LNCAP (cell line): ENCODE measurements around the gene EXOC2.

Experiments used
- CTCF ChIP-seq: fragments of 450-650 bp; IDR thresholded peaks from 2 replicates; pipeline ENCODE4 v1.5.1; 2017; ENCODE audit warnings: mild to moderate bottlenecking

The EXOC2 gene

GRCh38 chr6:466564-466963 lies 226.4 kb downstream of the EXOC2 start:
- no peak for TF ChIP-seq CTCF

GRCh38 chr6:465531-466348 lies 227.2 kb downstream of the EXOC2 start:
- TF ChIP-seq CTCF, result no peak

- no peak for TF ChIP-seq CTCF
These were observed 236.1 kb downstream of the EXOC2 start for GRCh38 chr6:456887-457286.

GRCh38 chr6:456358-456867 lies 236.5 kb downstream of the EXOC2 start:
- TF ChIP-seq CTCF, result no peak

GRCh38 chr6:455835-456234 lies 237.1 kb downstream of the EXOC2 start:
- TF ChIP-seq CTCF, result no peak

GRCh38 chr6:455006-455585 lies 237.8 kb downstream of the EXOC2 start:
- no peak for TF ChIP-seq CTCF

- TF ChIP-seq CTCF, result no peak
These were observed 238.6 kb downstream of the EXOC2 start for GRCh38 chr6:454148-454991.
